Measurements from ENCODE around the gene ASPG. TPM values are rescaled to one million over a fixed set of nuclear protein-coding genes. Genes with fewer than 3 reads are reported as not detected.

The ASPG gene
- polyA plus RNA-seq, 1 donor (not counting 4 experiments of a cell fraction or from before 2014, with no cell fraction given) = 0.10 TPM

- Histone ChIP-seq H3K4me2 (ENCODE audit: control insufficient read depth, extremely low read depth, insufficient read depth, low read depth, low read length) (no peak overlapping the region), H3K27me3 (ENCODE audit: control insufficient read depth, extremely low read depth, insufficient read depth, low read length) (peaks cover 13% of the 10 kb centered on the region), H2AFZ (ENCODE audit: control insufficient read depth, low read length) (no peak overlapping the region), H3K9ac (ENCODE audit: control insufficient read depth, extremely low read depth, insufficient read depth, low read length) (no peak overlapping the region), H3K4me3 (ENCODE audit: control insufficient read depth in 2 of 3, extremely low read depth in 1 of 3, insufficient read depth in 2 of 3, low read depth in 1 of 3, low read length in 3 of 3) (no peak overlapping the region), H3K9me1 (ENCODE audit: control insufficient read depth, extremely low read depth, insufficient read depth, low read length) (no peaks in the 10 kb centered on the region), H3K36me3 (ENCODE audit: control insufficient read depth in 2 of 2, extremely low read depth in 1 of 2, insufficient read depth in 2 of 2, low read length in 2 of 2) (no peaks in the 10 kb centered on the region), H3K9me3 (ENCODE audit: control insufficient read depth, low read depth, low read length) (no peaks in the 10 kb centered on the region), H3K27ac (ENCODE audit: control insufficient read depth, insufficient read depth, low read length) (no peak overlapping the region), H4K20me1 (ENCODE audit: control insufficient read depth, extremely low read depth, insufficient read depth, low read length) (no peaks in the 10 kb centered on the region), H3K79me2 (ENCODE audit: control insufficient read depth, insufficient read depth, low read length) (no peaks in the 10 kb centered on the region), H3K4me1 (ENCODE audit: control insufficient read depth, extremely low read depth, insufficient read depth, low read length) (no peaks in the 10 kb centered on the region)
- dilution Hi-C loops (cut with MboI; ENCODE audit: extremely low pct_ligation_motif_present, low sequenced_read_pairs) = loop anchor here (25.0 kb wide), 1 partner anchor 107 kb away; no protein-coding TSS in a partner anchor
- FAIRE-seq (no peak), DNase-seq (ENCODE audit: low read depth, low spot score) (no peak)
- no peak for TF ChIP-seq CTCF (optimal IDR thresholded peaks at IDR 0.05 in 1 of 3, IDR thresholded peaks at IDR 0.05 in 1 of 3, conservative IDR thresholded peaks at IDR 0.05 in 1 of 3; ENCODE audit: extremely low read depth in 1 of 3, insufficient read depth in 2 of 3, low read length in 3 of 3)
- TF ChIP-seq EZH2 (IDR thresholded peaks at IDR 0.05; ENCODE audit: low read length) = no peak
Observed at GRCh38 chr14:104144453-104144790, 58.9 kb downstream of the ASPG start.

GRCh38 chr14:104144911-104145825 lies 59.7 kb downstream of the ASPG start:
- Histone ChIP-seq H3K36me3 (ENCODE audit: control insufficient read depth in 2 of 2, extremely low read depth in 1 of 2, insufficient read depth in 2 of 2, low read length in 2 of 2) (no peaks in the 10 kb centered on the region), H2AFZ (ENCODE audit: control insufficient read depth, low read length) (no peak overlapping the region), H3K79me2 (ENCODE audit: control insufficient read depth, insufficient read depth, low read length) (no peaks in the 10 kb centered on the region), H3K27me3 (ENCODE audit: control insufficient read depth, extremely low read depth, insufficient read depth, low read length) (peaks cover 5% of the 10 kb centered on the region), H3K27ac (ENCODE audit: control insufficient read depth, insufficient read depth, low read length) (no peak overlapping the region), H3K4me2 (ENCODE audit: control insufficient read depth, extremely low read depth, insufficient read depth, low read depth, low read length) (no peak overlapping the region), H3K9me3 (ENCODE audit: control insufficient read depth, low read depth, low read length) (no peaks in the 10 kb centered on the region), H3K9me1 (ENCODE audit: control insufficient read depth, extremely low read depth, insufficient read depth, low read length) (no peaks in the 10 kb centered on the region), H3K4me1 (ENCODE audit: control insufficient read depth, extremely low read depth, insufficient read depth, low read length) (no peaks in the 10 kb centered on the region), H3K9ac (ENCODE audit: control insufficient read depth, extremely low read depth, insufficient read depth, low read length) (no peak overlapping the region), H4K20me1 (ENCODE audit: control insufficient read depth, extremely low read depth, insufficient read depth, low read length) (no peaks in the 10 kb centered on the region), H3K4me3 (ENCODE audit: control insufficient read depth in 2 of 3, extremely low read depth in 1 of 3, insufficient read depth in 2 of 3, low read depth in 1 of 3, low read length in 3 of 3) (no peak overlapping the region)
- dilution Hi-C loops (cut with MboI; ENCODE audit: extremely low pct_ligation_motif_present, low sequenced_read_pairs) = loop anchor here (25.0 kb wide), 1 partner anchor 108 kb away; no protein-coding TSS in a partner anchor
- TF ChIP-seq CTCF (optimal IDR thresholded peaks at IDR 0.05 in 1 of 3, IDR thresholded peaks at IDR 0.05 in 1 of 3, conservative IDR thresholded peaks at IDR 0.05 in 1 of 3; ENCODE audit: extremely low read depth in 1 of 3, insufficient read depth in 2 of 3, low read length in 3 of 3) (no peak), EZH2 (IDR thresholded peaks at IDR 0.05; ENCODE audit: low read length) (no peak)
- no peak for FAIRE-seq
- no peak for DNase-seq (ENCODE audit: low read depth, low spot score)

Data from keratinocyte (primary cell).